ENCODE data around the gene MEIKIN.

MEIKIN gene

DNA sequence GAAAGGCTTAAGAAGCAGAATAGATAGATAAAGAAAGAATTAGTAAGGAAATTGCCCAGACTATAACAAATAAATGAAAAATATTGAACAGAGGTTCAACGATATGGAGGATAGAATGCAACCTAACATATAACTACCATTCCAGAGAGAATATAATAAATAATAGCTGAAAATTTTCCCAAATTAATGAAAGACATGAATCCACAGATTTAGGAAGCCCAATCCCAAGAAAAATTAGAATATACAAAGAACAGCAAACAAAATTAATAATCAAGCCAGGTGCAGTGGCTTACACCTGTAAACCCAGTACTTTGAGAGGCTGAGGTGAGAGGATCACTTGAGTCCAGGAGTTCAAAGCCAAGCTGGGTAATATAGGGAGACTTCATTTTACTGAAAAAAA, 120.8 kb downstream of the MEIKIN start:
- Histone ChIP-seq H3K27me3 (ENCODE audit: insufficient read depth, insufficient read length) (no peaks in the 10 kb centered on the region), H3K4me3 (ENCODE audit: insufficient read length, low read depth) (no peak overlapping the region), H3K36me3 (ENCODE audit: insufficient read depth, insufficient read length, low read length) (no peaks in the 10 kb centered on the region), H3K9me3 (ENCODE audit: insufficient read depth, low read length) (no peaks in the 10 kb centered on the region), H3K9ac (ENCODE audit: insufficient read length, low read depth) (no peak overlapping the region), H3K4me1 (ENCODE audit: insufficient read depth, insufficient read length) (no peaks in the 10 kb centered on the region)
- no peak for TF ChIP-seq ZNF274 (IDR thresholded peaks at IDR 0.05; ENCODE audit: low read depth, low read length)
- TF ChIP-seq SUZ12 (IDR thresholded peaks at IDR 0.05; ENCODE audit: extremely low read depth, insufficient read depth, insufficient read length) = no peak
- TF ChIP-seq YY1 (IDR thresholded peaks at IDR 0.05; ENCODE audit: insufficient read depth, insufficient read length) = no peak
- DNase-seq (ENCODE audit: low read depth, low spot score) = no peak

DNA sequence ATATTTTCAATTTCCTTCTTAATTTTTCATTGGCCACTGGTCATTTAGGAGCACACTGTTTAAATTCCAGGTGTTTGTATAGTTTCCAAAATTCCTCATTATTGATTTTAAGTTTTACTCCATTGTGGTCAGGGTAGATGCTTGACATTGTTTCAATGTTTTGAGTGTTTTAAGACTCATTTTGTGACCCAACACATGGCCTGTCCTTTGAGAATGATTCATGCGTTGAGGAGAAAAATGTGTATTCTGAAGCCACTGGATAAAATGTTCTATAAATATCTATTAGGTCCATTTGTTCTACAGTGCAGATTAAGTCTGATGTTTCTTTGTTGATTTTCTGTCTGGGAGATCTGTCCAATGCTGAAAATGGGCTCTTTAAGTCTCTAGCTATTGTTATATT, 124.2 kb downstream of the MEIKIN start:
- H3K36me3 ChIP-seq (ENCODE audit: insufficient read depth, insufficient read length, low read length) = no peaks in the 10 kb centered on the region
- peaks cover under 1% of the 10 kb centered on the region; the same call in 1 of the 2 replicates for H3K9me3 ChIP-seq (ENCODE audit: insufficient read depth, low read length)
- H3K4me1 ChIP-seq (ENCODE audit: insufficient read depth, insufficient read length) = no peaks in the 10 kb centered on the region
- no peaks in the 10 kb centered on the region for H3K27me3 ChIP-seq (ENCODE audit: insufficient read depth, insufficient read length)
- H3K9ac ChIP-seq (ENCODE audit: insufficient read length, low read depth) = no peak overlapping the region
- no peak for TF ChIP-seq YY1 (IDR thresholded peaks at IDR 0.05; ENCODE audit: insufficient read depth, insufficient read length)
- no peak for TF ChIP-seq SUZ12 (IDR thresholded peaks at IDR 0.05; ENCODE audit: extremely low read depth, insufficient read depth, insufficient read length)
- TF ChIP-seq ZNF274 (IDR thresholded peaks at IDR 0.05; ENCODE audit: low read depth, low read length) = no peak
- no peak for DNase-seq (ENCODE audit: low read depth, low spot score)
- no peak overlapping the region for H3K4me3 ChIP-seq (ENCODE audit: insufficient read length, low read depth)

DNA sequence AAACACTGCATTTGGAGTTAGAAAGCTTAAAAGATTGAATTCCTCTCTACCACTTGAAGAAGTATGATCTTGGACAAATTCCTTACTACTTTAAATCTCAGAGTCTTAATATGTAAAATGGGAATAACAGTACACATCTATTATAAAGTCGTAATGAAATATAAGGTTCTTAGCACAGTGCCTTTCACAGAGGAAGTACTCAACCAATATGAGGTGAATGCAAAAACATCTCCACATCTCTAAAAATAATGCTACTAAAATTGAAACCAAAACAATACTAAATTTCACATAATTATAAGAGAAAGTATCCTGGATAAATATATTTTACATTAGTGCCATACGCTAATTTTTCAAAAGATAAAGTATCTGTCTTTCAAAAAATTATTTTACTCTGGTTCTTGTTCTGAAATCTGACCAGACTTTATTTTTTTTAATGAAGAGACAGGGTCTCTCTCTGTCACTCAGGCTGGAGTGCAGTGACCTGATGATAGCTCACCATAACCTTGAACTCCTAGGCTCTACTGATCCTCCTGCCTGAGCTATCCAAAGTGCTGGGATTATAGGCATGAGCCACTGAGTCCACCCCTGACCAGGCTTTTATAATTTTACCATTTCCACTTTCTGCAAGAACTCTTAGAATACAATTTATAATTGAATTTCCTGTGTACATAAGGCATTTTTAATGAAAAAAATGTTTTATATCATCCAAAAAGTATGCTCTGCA, 127.3 kb downstream of the MEIKIN start:
- Histone ChIP-seq H3K4me1 (ENCODE audit: insufficient read depth, insufficient read length) (no peaks in the 10 kb centered on the region), H3K9ac (ENCODE audit: insufficient read length, low read depth) (no peak overlapping the region), H3K9me3 (ENCODE audit: insufficient read depth, low read length) (peaks cover 4% of the 10 kb centered on the region; the same call in 1 of the 2 replicates), H3K27me3 (ENCODE audit: insufficient read depth, insufficient read length) (no peaks in the 10 kb centered on the region), H3K36me3 (ENCODE audit: insufficient read depth, insufficient read length, low read length) (no peaks in the 10 kb centered on the region), H3K4me3 (ENCODE audit: insufficient read length, low read depth) (no peak overlapping the region)
- DNase-seq (ENCODE audit: low read depth, low spot score) = no peak
- TF ChIP-seq YY1 (IDR thresholded peaks at IDR 0.05; ENCODE audit: insufficient read depth, insufficient read length) = no peak
- TF ChIP-seq ZNF274 (IDR thresholded peaks at IDR 0.05; ENCODE audit: low read depth, low read length) = no peak
- TF ChIP-seq SUZ12 (IDR thresholded peaks at IDR 0.05; ENCODE audit: extremely low read depth, insufficient read depth, insufficient read length) = no peak

DNA sequence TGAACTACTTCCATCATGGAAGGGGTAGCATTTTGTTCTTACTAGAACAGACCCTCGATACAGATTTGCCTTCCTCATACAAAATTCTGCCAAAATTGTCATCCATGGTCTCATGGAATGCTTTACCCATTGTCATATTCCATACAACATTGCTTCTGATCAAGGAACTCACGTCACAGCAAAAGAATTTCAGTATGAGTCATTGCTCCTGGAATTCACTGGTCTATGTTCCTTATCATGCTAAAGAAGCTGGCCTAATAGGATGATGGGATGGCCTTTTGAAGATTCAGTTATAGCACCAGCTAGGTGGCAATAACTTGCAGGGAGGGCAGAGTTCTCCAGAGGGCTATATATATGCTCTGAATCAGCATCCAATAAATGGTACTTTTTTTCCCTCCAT, 130.5 kb downstream of the MEIKIN start:
- no peak overlapping the region for H3K9ac ChIP-seq (ENCODE audit: insufficient read length, low read depth)
- H3K4me3 ChIP-seq (ENCODE audit: insufficient read length, low read depth) = no peak overlapping the region
- H3K36me3 ChIP-seq (ENCODE audit: insufficient read depth, insufficient read length, low read length) = no peaks in the 10 kb centered on the region
- no peaks in the 10 kb centered on the region for H3K4me1 ChIP-seq (ENCODE audit: insufficient read depth, insufficient read length)
- no peaks in the 10 kb centered on the region for H3K27me3 ChIP-seq (ENCODE audit: insufficient read depth, insufficient read length)
- H3K9me3 ChIP-seq (ENCODE audit: insufficient read depth, low read length) = peaks cover 4% of the 10 kb centered on the region; the same call in 1 of the 2 replicates
- DNase-seq (ENCODE audit: low read depth, low spot score) = peak; percentile 39
- TF ChIP-seq SUZ12 (IDR thresholded peaks at IDR 0.05; ENCODE audit: extremely low read depth, insufficient read depth, insufficient read length) = no peak
- TF ChIP-seq ZNF274 (IDR thresholded peaks at IDR 0.05; ENCODE audit: low read depth, low read length) = no peak
- TF ChIP-seq YY1 (IDR thresholded peaks at IDR 0.05; ENCODE audit: insufficient read depth, insufficient read length) = no peak

GRCh38 chr5:131812371-131813160, 132.9 kb downstream of the MEIKIN start:
- TF ChIP-seq ZNF274 (IDR thresholded peaks at IDR 0.05; ENCODE audit: low read depth, low read length) (no peak), SUZ12 (IDR thresholded peaks at IDR 0.05; ENCODE audit: extremely low read depth, insufficient read depth, insufficient read length) (no peak), YY1 (IDR thresholded peaks at IDR 0.05; ENCODE audit: insufficient read depth, insufficient read length) (no peak)
- H3K9ac ChIP-seq (ENCODE audit: insufficient read length, low read depth) = no peak overlapping the region
- no peak for DNase-seq (ENCODE audit: low read depth, low spot score)
- H3K4me3 ChIP-seq (ENCODE audit: insufficient read length, low read depth) = no peak overlapping the region
- peaks cover 4% of the 10 kb centered on the region; the same call in 1 of the 2 replicates for H3K9me3 ChIP-seq (ENCODE audit: insufficient read depth, low read length)
- no peaks in the 10 kb centered on the region for H3K27me3 ChIP-seq (ENCODE audit: insufficient read depth, insufficient read length)
- H3K4me1 ChIP-seq (ENCODE audit: insufficient read depth, insufficient read length) = no peaks in the 10 kb centered on the region
- H3K36me3 ChIP-seq (ENCODE audit: insufficient read depth, insufficient read length, low read length) = no peaks in the 10 kb centered on the region

- TF ChIP-seq SUZ12 (IDR thresholded peaks at IDR 0.05; ENCODE audit: extremely low read depth, insufficient read depth, insufficient read length) (no peak), ZNF274 (IDR thresholded peaks at IDR 0.05; ENCODE audit: low read depth, low read length) (no peak), YY1 (IDR thresholded peaks at IDR 0.05; ENCODE audit: insufficient read depth, insufficient read length) (no peak)
Observed at GRCh38 chr5:131810510-131811249, 134.8 kb downstream of the MEIKIN start.

More at GRCh38 chr5:131810510-131811249, 134.8 kb downstream of the MEIKIN start:
- DNase-seq (ENCODE audit: low read depth, low spot score) = no peak
- Histone ChIP-seq H3K9me3 (ENCODE audit: insufficient read depth, low read length) (no peaks in the 10 kb centered on the region), H3K9ac (ENCODE audit: insufficient read length, low read depth) (no peak overlapping the region), H3K36me3 (ENCODE audit: insufficient read depth, insufficient read length, low read length) (no peaks in the 10 kb centered on the region), H3K4me3 (ENCODE audit: insufficient read length, low read depth) (no peak overlapping the region), H3K27me3 (ENCODE audit: insufficient read depth, insufficient read length) (no peaks in the 10 kb centered on the region), H3K4me1 (ENCODE audit: insufficient read depth, insufficient read length) (no peaks in the 10 kb centered on the region)

All from NT2/D1 (cell line).